HG02970 (cell line): ENCODE data around the gene FMO5.

Source experiments
- ATAC-seq: cut with Tn5 transposase; IDR thresholded peaks from one replicate; pipeline ENCODE4 v1.9.1; 2021; ENCODE audit warnings: mild to moderate bottlenecking, moderate library complexity, moderate number of reproducible peaks; ENCODE audit not compliant: unreplicated experiment, low FRiP score

FMO5 gene

GRCh38 chr1:147225193-147225730, at the start of gene FMO5:
Gene FMO5 (minus strand): TSS chr1:147225339. CDS start chr1:147225029, 310 bp downstream.
- no peak for ATAC-seq

GRCh38 chr1:147273409-147274336, 48.5 kb upstream of the FMO5 start:
- ATAC-seq = no peak

- no peak for ATAC-seq
These were observed 46.9 kb upstream of the FMO5 start for GRCh38 chr1:147272042-147272441.

- no peak for ATAC-seq
These were observed 45.6 kb upstream of the FMO5 start for GRCh38 chr1:147270721-147271120.

- no peak for ATAC-seq
These were observed 42.6 kb upstream of the FMO5 start for GRCh38 chr1:147267711-147268110.

GRCh38 chr1:147266381-147266780, 41.2 kb upstream of the FMO5 start:
- no peak for ATAC-seq

GRCh38 chr1:147264158-147264768, 39.1 kb upstream of the FMO5 start:
- ATAC-seq = no peak

- ATAC-seq = no peak
These were observed 35.8 kb upstream of the FMO5 start for GRCh38 chr1:147260956-147261355.

GRCh38 chr1:147252540-147252939, 27.4 kb upstream of the FMO5 start:
- no peak for ATAC-seq

GRCh38 chr1:147247656-147248238, 22.6 kb upstream of the FMO5 start:
- no peak for ATAC-seq

GRCh38 chr1:147246910-147247655, 21.9 kb upstream of the FMO5 start:
- ATAC-seq = no peak

GRCh38 chr1:147246044-147246690, 21.0 kb upstream of the FMO5 start:
- no peak for ATAC-seq

GRCh38 chr1:147245586-147246021, 20.5 kb upstream of the FMO5 start:
- ATAC-seq = no peak

- ATAC-seq = no peak
These were observed 20.0 kb upstream of the FMO5 start for GRCh38 chr1:147245129-147245528.

- no peak for ATAC-seq
These were observed 18.7 kb upstream of the FMO5 start for GRCh38 chr1:147243841-147244240.

GRCh38 chr1:147243228-147243685, 18.1 kb upstream of the FMO5 start:
- peak; percentile 25 for ATAC-seq

GRCh38 chr1:147242449-147243227, 17.5 kb upstream of the FMO5 start, which contains the start of gene CHD1L:
Gene CHD1L (plus strand): TSS chr1:147242684. CDS start chr1:147242704, 20 bp downstream.
- peak; percentile 91 for ATAC-seq

- ATAC-seq = no peak
These were observed 16.9 kb upstream of the FMO5 start for GRCh38 chr1:147241934-147242448.
